Neural cell (in vitro differentiated cells): ENCODE results near the gene CDRT4.

Source experiments
- EP300 ChIP-seq: fragments of 450-650 bp; conservative IDR thresholded peaks from 2 replicates; pipeline ENCODE4 v1.6.1; 2014; ENCODE audit warnings: antibody characterized with exemption, mild to moderate bottlenecking, moderate library complexity; ENCODE audit not compliant: poor library complexity, severe bottlenecking
- EZH2 ChIP-seq: fragments of 200-600, 300-800 bp; shearing (Covaris generic), sonication (generic); IDR thresholded peaks from 2 replicates; pipeline ENCODE4 v1.6.1; 2014; ENCODE audit warnings: antibody characterized with exemption, low read length, borderline replicate concordance, mild to moderate bottlenecking; ENCODE audit not compliant: insufficient read depth, poor library complexity, severe bottlenecking
- MXI1 ChIP-seq: fragments of 450-650 bp; conservative IDR thresholded peaks from 2 replicates; pipeline ENCODE4 v1.6.1; 2014; ENCODE audit warnings: antibody characterized with exemption, mild to moderate bottlenecking; ENCODE audit not compliant: poor library complexity, severe bottlenecking
- POLR2AphosphoS5 ChIP-seq: IDR thresholded peaks from 2 replicates; pipeline ENCODE4 v1.6.1; 2012
- TAF1 ChIP-seq: IDR thresholded peaks from 2 replicates; pipeline ENCODE4 v1.6.1; 2012; ENCODE audit warnings: low read depth
- TF ChIP-seq, protein P1 (sequence below): fragments of 450-650 bp; IDR thresholded peaks from 2 replicates; pipeline ENCODE4 v1.5.1; 2014; ENCODE audit warnings: antibody characterized with exemption, mild to moderate bottlenecking, moderate library complexity; ENCODE audit not compliant: poor library complexity, severe bottlenecking
- TF ChIP-seq, protein P2 (sequence below): IDR thresholded peaks from 2 replicates; pipeline ENCODE4 v1.6.1; 2012; ENCODE audit warnings: borderline replicate concordance

DNA sequence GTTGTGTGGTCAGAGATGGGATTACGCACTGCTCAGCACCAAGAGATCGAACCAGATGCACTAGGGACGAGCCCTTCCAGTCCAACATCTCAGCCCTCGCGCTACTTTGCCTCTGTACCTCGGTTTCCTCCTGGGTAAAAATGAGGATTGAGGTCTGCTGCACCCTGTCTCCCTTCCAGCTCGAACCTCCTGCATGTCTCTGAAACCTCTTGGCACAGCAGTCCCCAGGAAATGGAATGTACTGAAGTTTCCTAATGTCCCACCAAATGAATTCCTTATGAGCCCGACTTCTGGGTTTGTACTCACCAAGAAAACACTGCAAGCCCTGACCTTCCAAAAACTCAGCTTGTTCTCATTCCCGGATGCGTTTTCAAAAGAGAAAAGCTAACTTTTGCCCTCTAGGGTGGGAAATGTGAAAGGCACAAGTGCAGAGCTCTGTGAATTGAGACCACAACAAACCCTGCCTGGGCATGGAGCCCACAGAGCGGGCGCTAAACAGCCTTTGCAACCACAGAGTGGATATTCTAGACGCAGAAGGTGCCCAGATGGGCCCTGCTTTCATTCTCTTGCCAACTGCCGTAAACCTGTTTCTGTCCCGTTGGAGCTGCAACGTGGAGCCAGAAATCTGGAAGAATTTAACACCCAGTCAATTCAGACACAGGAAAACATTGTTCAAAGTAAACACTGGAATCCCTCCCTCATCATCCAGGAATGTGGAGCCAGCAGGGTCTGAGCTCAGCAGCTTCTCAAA lies 10.3 kb downstream of the CDRT4 start:
- TF ChIP-seq TAF1 = no peak
- no peak for TF ChIP-seq EZH2
- TF ChIP-seq, protein P1, sequence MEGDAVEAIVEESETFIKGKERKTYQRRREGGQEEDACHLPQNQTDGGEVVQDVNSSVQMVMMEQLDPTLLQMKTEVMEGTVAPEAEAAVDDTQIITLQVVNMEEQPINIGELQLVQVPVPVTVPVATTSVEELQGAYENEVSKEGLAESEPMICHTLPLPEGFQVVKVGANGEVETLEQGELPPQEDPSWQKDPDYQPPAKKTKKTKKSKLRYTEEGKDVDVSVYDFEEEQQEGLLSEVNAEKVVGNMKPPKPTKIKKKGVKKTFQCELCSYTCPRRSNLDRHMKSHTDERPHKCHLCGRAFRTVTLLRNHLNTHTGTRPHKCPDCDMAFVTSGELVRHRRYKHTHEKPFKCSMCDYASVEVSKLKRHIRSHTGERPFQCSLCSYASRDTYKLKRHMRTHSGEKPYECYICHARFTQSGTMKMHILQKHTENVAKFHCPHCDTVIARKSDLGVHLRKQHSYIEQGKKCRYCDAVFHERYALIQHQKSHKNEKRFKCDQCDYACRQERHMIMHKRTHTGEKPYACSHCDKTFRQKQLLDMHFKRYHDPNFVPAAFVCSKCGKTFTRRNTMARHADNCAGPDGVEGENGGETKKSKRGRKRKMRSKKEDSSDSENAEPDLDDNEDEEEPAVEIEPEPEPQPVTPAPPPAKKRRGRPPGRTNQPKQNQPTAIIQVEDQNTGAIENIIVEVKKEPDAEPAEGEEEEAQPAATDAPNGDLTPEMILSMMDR = no peak
- no peak for TF ChIP-seq MXI1
- TF ChIP-seq POLR2AphosphoS5 = no peak
- TF ChIP-seq, protein P2, sequence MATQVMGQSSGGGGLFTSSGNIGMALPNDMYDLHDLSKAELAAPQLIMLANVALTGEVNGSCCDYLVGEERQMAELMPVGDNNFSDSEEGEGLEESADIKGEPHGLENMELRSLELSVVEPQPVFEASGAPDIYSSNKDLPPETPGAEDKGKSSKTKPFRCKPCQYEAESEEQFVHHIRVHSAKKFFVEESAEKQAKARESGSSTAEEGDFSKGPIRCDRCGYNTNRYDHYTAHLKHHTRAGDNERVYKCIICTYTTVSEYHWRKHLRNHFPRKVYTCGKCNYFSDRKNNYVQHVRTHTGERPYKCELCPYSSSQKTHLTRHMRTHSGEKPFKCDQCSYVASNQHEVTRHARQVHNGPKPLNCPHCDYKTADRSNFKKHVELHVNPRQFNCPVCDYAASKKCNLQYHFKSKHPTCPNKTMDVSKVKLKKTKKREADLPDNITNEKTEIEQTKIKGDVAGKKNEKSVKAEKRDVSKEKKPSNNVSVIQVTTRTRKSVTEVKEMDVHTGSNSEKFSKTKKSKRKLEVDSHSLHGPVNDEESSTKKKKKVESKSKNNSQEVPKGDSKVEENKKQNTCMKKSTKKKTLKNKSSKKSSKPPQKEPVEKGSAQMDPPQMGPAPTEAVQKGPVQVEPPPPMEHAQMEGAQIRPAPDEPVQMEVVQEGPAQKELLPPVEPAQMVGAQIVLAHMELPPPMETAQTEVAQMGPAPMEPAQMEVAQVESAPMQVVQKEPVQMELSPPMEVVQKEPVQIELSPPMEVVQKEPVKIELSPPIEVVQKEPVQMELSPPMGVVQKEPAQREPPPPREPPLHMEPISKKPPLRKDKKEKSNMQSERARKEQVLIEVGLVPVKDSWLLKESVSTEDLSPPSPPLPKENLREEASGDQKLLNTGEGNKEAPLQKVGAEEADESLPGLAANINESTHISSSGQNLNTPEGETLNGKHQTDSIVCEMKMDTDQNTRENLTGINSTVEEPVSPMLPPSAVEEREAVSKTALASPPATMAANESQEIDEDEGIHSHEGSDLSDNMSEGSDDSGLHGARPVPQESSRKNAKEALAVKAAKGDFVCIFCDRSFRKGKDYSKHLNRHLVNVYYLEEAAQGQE = no peak
- no peak for TF ChIP-seq EP300
